GM12872 (cell line): ENCODE results near the gene ZNF697.

Experiments
- CTCF ChIP-seq: IDR thresholded peaks from 3 replicates; pipeline ENCODE4 v1.5.1; 2011; ENCODE audit warnings: low read depth, mild to moderate bottlenecking, low read length, moderate library complexity; ENCODE audit not compliant: insufficient read depth

Gene ZNF697

GRCh38 chr1:119682141-119682540 is 34.1 kb upstream of the ZNF697 start:
- TF ChIP-seq CTCF, result no peak

- no peak for TF ChIP-seq CTCF
These were observed 33.5 kb upstream of the ZNF697 start for GRCh38 chr1:119681560-119681959.

GRCh38 chr1:119680723-119681122 is 32.7 kb upstream of the ZNF697 start:
- TF ChIP-seq CTCF, result no peak

- no peak for TF ChIP-seq CTCF
These were observed 32.1 kb upstream of the ZNF697 start for GRCh38 chr1:119680193-119680592.

GRCh38 chr1:119679223-119679622 is 31.2 kb upstream of the ZNF697 start:
- TF ChIP-seq CTCF, result no peak

- peak; percentile 17; the same call in 1 of the 3 replicates for TF ChIP-seq CTCF
These were observed 28.6 kb upstream of the ZNF697 start for GRCh38 chr1:119676571-119677206.

- TF ChIP-seq CTCF, result peak; percentile 69
These were observed 27.6 kb upstream of the ZNF697 start for GRCh38 chr1:119675349-119676345.
